Measurements from ENCODE around the gene DLL1. TPM values are rescaled to one million over a fixed set of nuclear protein-coding genes. Genes with fewer than 3 reads are reported as not detected.
"Not testable (repeated sequence)": the region's sequence is repeated elsewhere in the genome, so short reads cannot be mapped to it uniquely, and the experiment has no call there.

The DLL1 gene
- total and polyA plus RNA-seq, 9 of the 15 experiments (the other 6 are each of a cell fraction or from before 2014, with no cell fraction given): not detected

GRCh38 chr6:170264644-170265043, 26.2 kb downstream of the DLL1 start:
- in situ Hi-C loops (cut with MboI); H3K9me1 ChIP-seq (ENCODE audit: control insufficient read depth, insufficient read depth, low read length); H4K20me1 ChIP-seq (replicated peaks; ENCODE audit: control insufficient read depth, insufficient read depth, low read length); H3K9ac ChIP-seq (ENCODE audit: insufficient read depth in 1 of 2, low read depth in 2 of 2, low read length in 2 of 2); H3K4me1 ChIP-seq (replicated peaks in 1 of 2; ENCODE audit: control insufficient read depth in 2 of 2, insufficient read depth in 2 of 2, low read length in 2 of 2); intact Hi-C loops (cut with micrococcal nuclease); H2AFZ ChIP-seq (ENCODE audit: low read depth, low read length); DNase-seq (ENCODE audit: extremely low read depth in 1 of 4, low spot score in 3 of 4); CTCF ChIA-PET (ENCODE audit: low intra/inter-chr PET ratio); H3K36me3 ChIP-seq (ENCODE audit: control insufficient read depth, insufficient read depth, low read length); H3K9me3 ChIP-seq (replicated peaks; ENCODE audit: control insufficient read depth, insufficient read depth, low read depth, low read length); H3K4me2 ChIP-seq (ENCODE audit: insufficient read depth, low read length); H3K27ac ChIP-seq (ENCODE audit: extremely low read depth, low read depth, low read length); ATAC-seq; BruUV-seq (replicated peaks); H3K4me3 ChIP-seq; H3K79me2 ChIP-seq (ENCODE audit: control insufficient read depth, insufficient read depth, low read length); FAIRE-seq: not testable (repeated sequence)
- WGBS (ENCODE audit: insufficient coverage, low coverage, missing lambda C conversion rate): 16% methylated on average over 10 of the region's 12 CpGs
- H3K27me3 ChIP-seq (ENCODE audit: control insufficient read depth in 2 of 2, insufficient read depth in 2 of 2, low read length in 2 of 2): peaks cover 57 to 83% of the 10 kb centered on the region in 2 experiments
- POLR2A ChIA-PET: interaction anchor here (0.6 to 0.8 kb wide), 2 partner anchors 16 to 160 kb away, joined by 3 read pairs; no protein-coding TSS in a partner anchor

GRCh38 chr6:170264086-170264485, 26.8 kb downstream of the DLL1 start:
- no peak for DNase-seq (ENCODE audit: extremely low read depth in 1 of 4, low spot score in 3 of 4)
- BruUV-seq (replicated peaks): no TSS peak
- no peak for ATAC-seq
- intact Hi-C loops (cut with micrococcal nuclease) (no loop called here), in situ Hi-C loops (cut with MboI) (no loop called here)
- no peak overlapping the region for H3K9ac ChIP-seq (ENCODE audit: insufficient read depth in 1 of 2, low read depth in 2 of 2, low read length in 2 of 2)
- H2AFZ ChIP-seq (ENCODE audit: low read depth, low read length): no peak overlapping the region
- peaks cover 0 to 7% of the 10 kb centered on the region in 2 experiments; a peak in 2 of 5 replicates for H3K4me1 ChIP-seq (replicated peaks in 1 of 2; ENCODE audit: control insufficient read depth in 2 of 2, insufficient read depth in 2 of 2, low read length in 2 of 2)
- H4K20me1 ChIP-seq (replicated peaks; ENCODE audit: control insufficient read depth, insufficient read depth, low read length): no peaks in the 10 kb centered on the region; the same call in none of the 2 replicates
- no peak for FAIRE-seq
- H3K27me3 ChIP-seq (ENCODE audit: control insufficient read depth in 2 of 2, insufficient read depth in 2 of 2, low read length in 2 of 2): peaks cover 55 to 83% of the 10 kb centered on the region in 2 experiments
- no peak overlapping the region for H3K4me2 ChIP-seq (ENCODE audit: insufficient read depth, low read length)
- no peak overlapping the region for H3K27ac ChIP-seq (ENCODE audit: extremely low read depth, low read depth, low read length)
- H3K36me3 ChIP-seq (ENCODE audit: control insufficient read depth, insufficient read depth, low read length): no peaks in the 10 kb centered on the region
- ChIA-PET POLR2A (no interaction called here), CTCF (ENCODE audit: low intra/inter-chr PET ratio) (no interaction called here)
- WGBS (ENCODE audit: insufficient coverage, low coverage, missing lambda C conversion rate): 6% methylated on average over 7 of the region's 7 CpGs
- no peaks in the 10 kb centered on the region for H3K79me2 ChIP-seq (ENCODE audit: control insufficient read depth, insufficient read depth, low read length)
- H3K4me3 ChIP-seq: no peak overlapping the region
- no peaks in the 10 kb centered on the region for H3K9me3 ChIP-seq (replicated peaks; ENCODE audit: control insufficient read depth, insufficient read depth, low read depth, low read length)
- H3K9me1 ChIP-seq (ENCODE audit: control insufficient read depth, insufficient read depth, low read length): no peaks in the 10 kb centered on the region
- no peak for TF ChIP-seq TEAD2 (tag; IDR thresholded peaks at IDR 0.05)
- TF ChIP-seq RERE (CRISPR knock-in tag; IDR thresholded peaks at IDR 0.05; ENCODE audit: borderline replicate concordance): no peak
- no peak for TF ChIP-seq ZFP36 (IDR thresholded peaks at IDR 0.05; ENCODE audit: low read depth, low read length, partially characterized antibody)
- no peak for TF ChIP-seq ZBTB1 (CRISPR knock-in tag; IDR thresholded peaks at IDR 0.05; ENCODE audit: borderline replicate concordance, low read depth)
- no peak for TF ChIP-seq ASH1L (IDR thresholded peaks at IDR 0.05; ENCODE audit: borderline replicate concordance, low read depth, partially characterized antibody)
- no peak for TF ChIP-seq ZNF511 (CRISPR knock-in tag; IDR thresholded peaks at IDR 0.05)
- TF ChIP-seq CREM (IDR thresholded peaks at IDR 0.05; ENCODE audit: low read depth): no peak
- TF ChIP-seq TCF7L2 (IDR thresholded peaks at IDR 0.05; ENCODE audit: low read depth, low read length): no peak
- TF ChIP-seq RBFOX2 (IDR thresholded peaks at IDR 0.05; ENCODE audit: low read depth, low read length): no peak
- TF ChIP-seq EP300 (IDR thresholded peaks at IDR 0.05; ENCODE audit: low read length): no peak
